HepG2 (cell line): ENCODE measurements around the gene CAMTA1. TPM values are rescaled to one million over a fixed set of nuclear protein-coding genes. Genes with fewer than 3 reads are reported as not detected.

Experiments used
- PHF21A ChIP-seq: sonication (generic); formaldehyde crosslinking; IDR thresholded peaks from 2 replicates; pipeline ENCODE4 v1.5.0; 2020; ENCODE audit warnings: mild to moderate bottlenecking, missing genetic modification reagents
- TEAD2 ChIP-seq: sonication (generic); formaldehyde crosslinking; IDR thresholded peaks from 2 replicates; pipeline ENCODE4 v1.9.0; 2021; ENCODE audit warnings: missing genetic modification reagents
- TEAD3 ChIP-seq: optimal IDR thresholded peaks from 2 replicates; pipeline ENCODE3; 2016; ENCODE audit warnings: borderline replicate concordance
- TSC22D2 ChIP-seq: sonication (generic); formaldehyde crosslinking; IDR thresholded peaks from 2 replicates; pipeline ENCODE4 v1.5.1; 2020; ENCODE audit warnings: missing genetic modification reagents, mild to moderate bottlenecking, borderline replicate concordance
- ZGPAT ChIP-seq: IDR thresholded peaks from 2 replicates; pipeline ENCODE4 v1.6.1; 2016; ENCODE audit warnings: mild to moderate bottlenecking
- ZNF20 ChIP-seq: sonication (generic); formaldehyde crosslinking; IDR thresholded peaks from 2 replicates; pipeline ENCODE4 v1.4.0; 2020; ENCODE audit warnings: mild to moderate bottlenecking, moderate library complexity, missing genetic modification reagents
- ZNF225 ChIP-seq: sonication (generic); formaldehyde crosslinking; IDR thresholded peaks from 2 replicates; pipeline ENCODE4 v1.4.0; 2020; ENCODE audit warnings: mild to moderate bottlenecking, missing genetic modification reagents
- ZNF431 ChIP-seq: sonication (generic); formaldehyde crosslinking; IDR thresholded peaks from 2 replicates; pipeline ENCODE4 v1.9.0; 2022; ENCODE audit warnings: missing genetic modification reagents, low read depth, mild to moderate bottlenecking, borderline replicate concordance
- ZNF484 ChIP-seq: sonication (generic); formaldehyde crosslinking; IDR thresholded peaks from 2 replicates; pipeline ENCODE4 v1.5.1; 2020; ENCODE audit warnings: mild to moderate bottlenecking, low read depth, missing genetic modification reagents, borderline replicate concordance
- ZNF496 ChIP-seq: sonication (generic); formaldehyde crosslinking; IDR thresholded peaks from 2 replicates; pipeline ENCODE4 v1.8.1; 2023; ENCODE audit warnings: mild to moderate bottlenecking, moderate library complexity, missing genetic modification reagents; ENCODE audit not compliant: insufficient replicate concordance
- ZNF670 ChIP-seq: sonication (generic); formaldehyde crosslinking; IDR thresholded peaks from 2 replicates; pipeline ENCODE4 v1.8.0; 2022; ENCODE audit warnings: mild to moderate bottlenecking, missing genetic modification reagents, borderline replicate concordance
- ZNF704 ChIP-seq: sonication (generic); formaldehyde crosslinking; IDR thresholded peaks from 2 replicates; pipeline ENCODE4 v1.8.1; 2023; ENCODE audit warnings: mild to moderate bottlenecking, inconsistent platforms, moderate library complexity, missing genetic modification reagents, borderline replicate concordance
- polyA plus RNA-seq, 8 experiments: library from polyadenylated mRNA; depleted of rRNA in 3 of 8; stranded (reverse) in 7 of 8; unstranded in 1 of 8; fragments of >200 nt; fragmentation: Illumina TruSeq in 4 of 8; extraction: Trizol in 4 of 8; gene quantifications; 2 replicates each; pipeline versions ENCODE4 v1.2.1 to v1.2.3, GENCODE V29; 2011 to 2016; ENCODE audit warnings: low read depth in 4 of 8, missing spikeins in 1 of 8, mixed read lengths in 1 of 8; ENCODE audit not compliant: insufficient read depth in 1 of 8
- total RNA-seq, 5 experiments: library from RNA; depleted of rRNA; stranded (reverse); fragments of >200 nt; fragmentation: Illumina TruSeq; extraction: Trizol; gene quantifications; 2 replicates each; pipeline ENCODE4 v1.2.3, GENCODE V29; 2016; ENCODE audit warnings: low read depth in 1 of 5
- TF ChIP-seq, protein P1 (sequence below): sonication (generic); formaldehyde crosslinking; IDR thresholded peaks from 2 replicates; pipeline ENCODE4 v1.5.0; 2020; ENCODE audit warnings: missing genetic modification reagents
- TF ChIP-seq, protein P2 (sequence below): sonication (generic); formaldehyde crosslinking; IDR thresholded peaks from 2 replicates; pipeline ENCODE4 v1.8.0; 2022; ENCODE audit warnings: mild to moderate bottlenecking, missing genetic modification reagents, moderate library complexity
- TF ChIP-seq, protein P3 (sequence below): sonication (generic); formaldehyde crosslinking; IDR thresholded peaks from 2 replicates; pipeline ENCODE4 v1.4.0; 2020; ENCODE audit warnings: missing genetic modification reagents
- TF ChIP-seq, protein P4 (sequence below): sonication (generic); formaldehyde crosslinking; IDR thresholded peaks from 2 replicates; pipeline ENCODE4 v1.4.0; 2020; ENCODE audit warnings: missing genetic modification reagents; ENCODE audit errors: not compliant biosample characterization
- TF ChIP-seq, protein P5 (sequence below): IDR thresholded peaks from 2 replicates; pipeline ENCODE4 v1.6.1; 2016; ENCODE audit warnings: missing compliant biosample characterization, missing genetic modification reagents, borderline replicate concordance
- TF ChIP-seq, protein P6 (sequence below): sonication (generic); formaldehyde crosslinking; conservative IDR thresholded peaks from 2 replicates; pipeline ENCODE4 v1.8.1; 2023; ENCODE audit warnings: missing genetic modification reagents

CAMTA1 gene
- total and polyA plus RNA-seq, 2 of the 13 experiments (the other 11 are each of a cell fraction or from before 2014, with no cell fraction given), result 25.0 to 36.4 TPM

DNA sequence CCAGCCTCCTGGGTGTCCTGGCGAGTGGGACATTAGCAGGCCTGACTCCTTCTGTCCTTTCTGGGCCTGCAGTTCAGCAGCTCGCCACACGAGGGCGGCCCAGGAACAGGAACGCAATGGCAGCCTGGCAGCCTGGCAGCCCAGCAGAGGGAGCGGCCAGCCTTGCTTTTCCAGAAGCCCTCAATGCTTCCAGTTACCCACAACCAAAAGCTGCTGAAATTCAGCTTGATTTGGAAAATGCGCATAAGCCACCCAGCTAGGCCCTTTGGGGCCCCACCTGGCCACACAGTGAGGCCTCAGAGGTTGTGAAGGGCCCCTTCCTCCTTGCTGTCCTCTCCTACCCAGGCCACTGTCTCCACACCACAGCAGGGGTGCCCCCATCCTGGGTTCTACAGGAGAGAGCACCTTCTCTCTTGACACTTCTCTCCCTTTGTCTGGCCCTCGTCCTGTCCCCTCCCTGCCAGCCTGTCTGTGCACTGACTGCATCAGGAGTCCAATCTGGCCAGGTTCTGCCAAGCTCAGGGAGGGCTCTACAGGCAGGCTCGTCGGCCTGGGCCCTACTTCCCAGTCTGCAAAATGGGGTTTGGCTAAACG lies 882.5 kb downstream of the CAMTA1 start (continued):
- TF ChIP-seq, protein P1, sequence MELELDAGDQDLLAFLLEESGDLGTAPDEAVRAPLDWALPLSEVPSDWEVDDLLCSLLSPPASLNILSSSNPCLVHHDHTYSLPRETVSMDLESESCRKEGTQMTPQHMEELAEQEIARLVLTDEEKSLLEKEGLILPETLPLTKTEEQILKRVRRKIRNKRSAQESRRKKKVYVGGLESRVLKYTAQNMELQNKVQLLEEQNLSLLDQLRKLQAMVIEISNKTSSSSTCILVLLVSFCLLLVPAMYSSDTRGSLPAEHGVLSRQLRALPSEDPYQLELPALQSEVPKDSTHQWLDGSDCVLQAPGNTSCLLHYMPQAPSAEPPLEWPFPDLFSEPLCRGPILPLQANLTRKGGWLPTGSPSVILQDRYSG (CRISPR knock-in tag), result no peak
- no peak for TF ChIP-seq ZNF704 (CRISPR knock-in tag)
- no peak for TF ChIP-seq PHF21A (CRISPR knock-in tag)
- TF ChIP-seq TEAD2 (CRISPR knock-in tag), result no peak
- TF ChIP-seq, protein P2, sequence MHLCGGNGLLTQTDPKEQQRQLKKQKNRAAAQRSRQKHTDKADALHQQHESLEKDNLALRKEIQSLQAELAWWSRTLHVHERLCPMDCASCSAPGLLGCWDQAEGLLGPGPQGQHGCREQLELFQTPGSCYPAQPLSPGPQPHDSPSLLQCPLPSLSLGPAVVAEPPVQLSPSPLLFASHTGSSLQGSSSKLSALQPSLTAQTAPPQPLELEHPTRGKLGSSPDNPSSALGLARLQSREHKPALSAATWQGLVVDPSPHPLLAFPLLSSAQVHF (CRISPR knock-in tag), result no peak
- TF ChIP-seq, protein P3, sequence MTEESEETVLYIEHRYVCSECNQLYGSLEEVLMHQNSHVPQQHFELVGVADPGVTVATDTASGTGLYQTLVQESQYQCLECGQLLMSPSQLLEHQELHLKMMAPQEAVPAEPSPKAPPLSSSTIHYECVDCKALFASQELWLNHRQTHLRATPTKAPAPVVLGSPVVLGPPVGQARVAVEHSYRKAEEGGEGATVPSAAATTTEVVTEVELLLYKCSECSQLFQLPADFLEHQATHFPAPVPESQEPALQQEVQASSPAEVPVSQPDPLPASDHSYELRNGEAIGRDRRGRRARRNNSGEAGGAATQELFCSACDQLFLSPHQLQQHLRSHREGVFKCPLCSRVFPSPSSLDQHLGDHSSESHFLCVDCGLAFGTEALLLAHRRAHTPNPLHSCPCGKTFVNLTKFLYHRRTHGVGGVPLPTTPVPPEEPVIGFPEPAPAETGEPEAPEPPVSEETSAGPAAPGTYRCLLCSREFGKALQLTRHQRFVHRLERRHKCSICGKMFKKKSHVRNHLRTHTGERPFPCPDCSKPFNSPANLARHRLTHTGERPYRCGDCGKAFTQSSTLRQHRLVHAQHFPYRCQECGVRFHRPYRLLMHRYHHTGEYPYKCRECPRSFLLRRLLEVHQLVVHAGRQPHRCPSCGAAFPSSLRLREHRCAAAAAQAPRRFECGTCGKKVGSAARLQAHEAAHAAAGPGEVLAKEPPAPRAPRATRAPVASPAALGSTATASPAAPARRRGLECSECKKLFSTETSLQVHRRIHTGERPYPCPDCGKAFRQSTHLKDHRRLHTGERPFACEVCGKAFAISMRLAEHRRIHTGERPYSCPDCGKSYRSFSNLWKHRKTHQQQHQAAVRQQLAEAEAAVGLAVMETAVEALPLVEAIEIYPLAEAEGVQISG (CRISPR knock-in tag), result no peak
- no peak for TF ChIP-seq ZNF20 (CRISPR knock-in tag)
- 0 out of 2 replicates have a peak, but pooled peaks have one; percentile 33 for TF ChIP-seq ZNF225 (CRISPR knock-in tag)
- TF ChIP-seq ZNF496, result no peak
- TF ChIP-seq ZNF484 (CRISPR knock-in tag), result no peak
- TF ChIP-seq TSC22D2 (CRISPR knock-in tag), result no peak
- TF ChIP-seq ZNF670 (CRISPR knock-in tag), result no peak
- TF ChIP-seq TEAD3, result peak; percentile 74
- TF ChIP-seq, protein P4, sequence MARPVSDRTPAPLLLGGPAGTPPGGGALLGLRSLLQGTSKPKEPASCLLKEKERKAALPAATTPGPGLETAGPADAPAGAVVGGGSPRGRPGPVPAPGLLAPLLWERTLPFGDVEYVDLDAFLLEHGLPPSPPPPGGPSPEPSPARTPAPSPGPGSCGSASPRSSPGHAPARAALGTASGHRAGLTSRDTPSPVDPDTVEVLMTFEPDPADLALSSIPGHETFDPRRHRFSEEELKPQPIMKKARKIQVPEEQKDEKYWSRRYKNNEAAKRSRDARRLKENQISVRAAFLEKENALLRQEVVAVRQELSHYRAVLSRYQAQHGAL, result no peak
- no peak for TF ChIP-seq ZGPAT (CRISPR knock-in tag)
- TF ChIP-seq, protein P5, sequence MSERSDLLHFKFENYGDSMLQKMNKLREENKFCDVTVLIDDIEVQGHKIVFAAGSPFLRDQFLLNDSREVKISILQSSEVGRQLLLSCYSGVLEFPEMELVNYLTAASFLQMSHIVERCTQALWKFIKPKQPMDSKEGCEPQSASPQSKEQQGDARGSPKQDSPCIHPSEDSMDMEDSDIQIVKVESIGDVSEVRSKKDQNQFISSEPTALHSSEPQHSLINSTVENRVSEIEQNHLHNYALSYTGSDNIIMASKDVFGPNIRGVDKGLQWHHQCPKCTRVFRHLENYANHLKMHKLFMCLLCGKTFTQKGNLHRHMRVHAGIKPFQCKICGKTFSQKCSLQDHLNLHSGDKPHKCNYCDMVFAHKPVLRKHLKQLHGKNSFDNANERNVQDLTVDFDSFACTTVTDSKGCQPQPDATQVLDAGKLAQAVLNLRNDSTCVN (CRISPR knock-in tag), result no peak
- TF ChIP-seq, protein P6, sequence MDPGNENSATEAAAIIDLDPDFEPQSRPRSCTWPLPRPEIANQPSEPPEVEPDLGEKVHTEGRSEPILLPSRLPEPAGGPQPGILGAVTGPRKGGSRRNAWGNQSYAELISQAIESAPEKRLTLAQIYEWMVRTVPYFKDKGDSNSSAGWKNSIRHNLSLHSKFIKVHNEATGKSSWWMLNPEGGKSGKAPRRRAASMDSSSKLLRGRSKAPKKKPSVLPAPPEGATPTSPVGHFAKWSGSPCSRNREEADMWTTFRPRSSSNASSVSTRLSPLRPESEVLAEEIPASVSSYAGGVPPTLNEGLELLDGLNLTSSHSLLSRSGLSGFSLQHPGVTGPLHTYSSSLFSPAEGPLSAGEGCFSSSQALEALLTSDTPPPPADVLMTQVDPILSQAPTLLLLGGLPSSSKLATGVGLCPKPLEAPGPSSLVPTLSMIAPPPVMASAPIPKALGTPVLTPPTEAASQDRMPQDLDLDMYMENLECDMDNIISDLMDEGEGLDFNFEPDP, result no peak
- no peak for TF ChIP-seq ZNF431
